GM06990 (cell line): ENCODE results near the gene TAMM41.
"Not testable (repeated sequence)": the region's sequence is repeated elsewhere in the genome, so short reads cannot be mapped to it uniquely, and the experiment has no call there.

Experiments used
- DNase-seq: peaks from one replicate; pipeline ENCODE4 v3.0.0-alpha.2; 2011; ENCODE audit not compliant: insufficient read length; ENCODE audit errors: extremely low read depth
- H3K27me3 ChIP-seq: replicated peaks from 2 replicates; pipeline ENCODE4 v1.6.0; 2011; ENCODE audit warnings: low read length; ENCODE audit not compliant: control insufficient read depth, insufficient read depth
- H3K36me3 ChIP-seq: 2 replicates; pipeline ENCODE4 v1.5.1; 2011; ENCODE audit warnings: low read length; ENCODE audit not compliant: control insufficient read depth, insufficient read depth
- H3K4me3 ChIP-seq: replicated peaks from 2 replicates; pipeline ENCODE4 v1.5.1; 2011; ENCODE audit warnings: low read depth, mild to moderate bottlenecking, control low read depth, low read length
- CTCF ChIP-seq: IDR thresholded peaks from 2 replicates; pipeline ENCODE4 v1.5.1; 2011; ENCODE audit warnings: low read length, control low read depth, mild to moderate bottlenecking, inconsistent platforms; ENCODE audit not compliant: insufficient read depth, poor library complexity, severe bottlenecking

The TAMM41 gene

DNA sequence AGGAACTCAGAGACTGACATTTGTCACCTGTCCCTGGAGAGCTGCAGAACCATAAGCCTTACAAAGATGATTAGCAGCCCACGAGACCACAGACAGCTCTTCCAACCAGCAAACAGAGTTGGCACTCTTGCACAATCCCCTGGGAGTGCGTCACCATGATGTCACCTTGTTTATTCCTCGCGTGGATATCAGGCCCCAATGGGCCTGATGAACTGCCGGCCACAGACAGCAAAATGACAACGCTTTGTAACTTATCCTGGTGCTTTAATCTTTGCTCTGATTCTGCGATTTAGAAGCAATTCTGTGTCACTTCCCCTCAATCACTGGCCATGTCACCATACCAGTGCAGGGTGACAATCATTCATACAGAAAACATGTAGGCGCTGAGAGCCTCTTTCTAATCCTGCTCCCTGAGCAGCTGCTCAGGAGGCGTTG is 89.2 kb downstream of the TAMM41 start:
- H3K4me3 ChIP-seq: no peak overlapping the region
- H3K27me3 ChIP-seq: no peaks in the 10 kb centered on the region
- no peak for DNase-seq
- H3K36me3 ChIP-seq: no peaks in the 10 kb centered on the region
- TF ChIP-seq CTCF: no peak

DNA sequence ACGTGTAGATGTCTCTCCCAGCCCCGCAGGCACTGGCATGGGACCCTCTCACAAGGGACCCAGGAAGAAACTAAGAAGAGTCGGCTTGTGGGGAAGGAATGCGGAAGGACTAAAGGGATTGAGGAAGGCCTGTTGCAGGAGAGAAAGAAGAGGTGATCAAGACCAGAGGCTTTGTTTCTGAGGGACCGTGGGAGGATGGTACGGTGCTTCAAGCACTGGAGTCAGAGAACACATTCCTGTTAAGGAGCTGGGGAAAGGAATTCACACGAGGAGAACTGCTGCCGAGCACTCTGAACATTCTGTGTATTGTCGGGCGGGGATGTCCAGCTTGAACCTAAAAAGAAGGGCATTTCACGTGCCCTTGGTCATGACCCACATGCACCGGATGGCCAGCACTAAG is 91.4 kb downstream of the TAMM41 start:
- no peaks in the 10 kb centered on the region for H3K36me3 ChIP-seq
- DNase-seq: no peak
- no peak overlapping the region for H3K4me3 ChIP-seq
- no peaks in the 10 kb centered on the region for H3K27me3 ChIP-seq
- TF ChIP-seq CTCF: no peak

GRCh38 chr3:11752254-11752653 is 94.4 kb downstream of the TAMM41 start:
- H3K36me3 ChIP-seq, H3K27me3 ChIP-seq, DNase-seq, H3K4me3 ChIP-seq: not testable (repeated sequence)

GRCh38 chr3:11748306-11748705 is 98.4 kb downstream of the TAMM41 start:
- not testable (repeated sequence) for DNase-seq, H3K27me3 ChIP-seq, H3K4me3 ChIP-seq, H3K36me3 ChIP-seq
